GM12874 (cell line): Measurements from ENCODE around the gene CIB4.

Experiments
- TF ChIP-seq, protein P1 (sequence below): IDR thresholded peaks from 2 replicates; pipeline ENCODE4 v1.5.1; 2011; ENCODE audit warnings: low read depth, mild to moderate bottlenecking, control low read depth, low read length, moderate library complexity; ENCODE audit not compliant: insufficient read depth

The CIB4 gene

DNA sequence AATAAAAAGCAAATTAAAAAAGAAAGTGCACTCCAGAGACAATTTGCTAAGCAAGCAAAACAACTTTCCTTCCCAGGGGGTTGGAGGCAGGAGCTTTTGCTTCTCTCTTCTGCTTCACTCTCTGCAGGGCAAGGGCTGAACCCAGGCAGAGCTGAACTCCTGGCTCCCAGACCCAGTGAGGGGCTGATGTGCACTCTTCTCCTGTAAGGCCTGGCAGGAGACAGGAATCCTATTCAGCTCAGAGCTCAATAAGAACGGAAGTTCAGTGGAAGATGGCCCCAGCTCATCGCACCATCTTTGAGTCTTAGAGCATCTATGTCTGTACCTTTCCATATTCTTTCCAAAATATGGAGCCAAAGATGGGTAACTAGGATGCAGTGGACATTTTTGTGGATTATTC, 29.1 kb downstream of the CIB4 start:
- TF ChIP-seq, protein P1, sequence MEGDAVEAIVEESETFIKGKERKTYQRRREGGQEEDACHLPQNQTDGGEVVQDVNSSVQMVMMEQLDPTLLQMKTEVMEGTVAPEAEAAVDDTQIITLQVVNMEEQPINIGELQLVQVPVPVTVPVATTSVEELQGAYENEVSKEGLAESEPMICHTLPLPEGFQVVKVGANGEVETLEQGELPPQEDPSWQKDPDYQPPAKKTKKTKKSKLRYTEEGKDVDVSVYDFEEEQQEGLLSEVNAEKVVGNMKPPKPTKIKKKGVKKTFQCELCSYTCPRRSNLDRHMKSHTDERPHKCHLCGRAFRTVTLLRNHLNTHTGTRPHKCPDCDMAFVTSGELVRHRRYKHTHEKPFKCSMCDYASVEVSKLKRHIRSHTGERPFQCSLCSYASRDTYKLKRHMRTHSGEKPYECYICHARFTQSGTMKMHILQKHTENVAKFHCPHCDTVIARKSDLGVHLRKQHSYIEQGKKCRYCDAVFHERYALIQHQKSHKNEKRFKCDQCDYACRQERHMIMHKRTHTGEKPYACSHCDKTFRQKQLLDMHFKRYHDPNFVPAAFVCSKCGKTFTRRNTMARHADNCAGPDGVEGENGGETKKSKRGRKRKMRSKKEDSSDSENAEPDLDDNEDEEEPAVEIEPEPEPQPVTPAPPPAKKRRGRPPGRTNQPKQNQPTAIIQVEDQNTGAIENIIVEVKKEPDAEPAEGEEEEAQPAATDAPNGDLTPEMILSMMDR = no peak

DNA sequence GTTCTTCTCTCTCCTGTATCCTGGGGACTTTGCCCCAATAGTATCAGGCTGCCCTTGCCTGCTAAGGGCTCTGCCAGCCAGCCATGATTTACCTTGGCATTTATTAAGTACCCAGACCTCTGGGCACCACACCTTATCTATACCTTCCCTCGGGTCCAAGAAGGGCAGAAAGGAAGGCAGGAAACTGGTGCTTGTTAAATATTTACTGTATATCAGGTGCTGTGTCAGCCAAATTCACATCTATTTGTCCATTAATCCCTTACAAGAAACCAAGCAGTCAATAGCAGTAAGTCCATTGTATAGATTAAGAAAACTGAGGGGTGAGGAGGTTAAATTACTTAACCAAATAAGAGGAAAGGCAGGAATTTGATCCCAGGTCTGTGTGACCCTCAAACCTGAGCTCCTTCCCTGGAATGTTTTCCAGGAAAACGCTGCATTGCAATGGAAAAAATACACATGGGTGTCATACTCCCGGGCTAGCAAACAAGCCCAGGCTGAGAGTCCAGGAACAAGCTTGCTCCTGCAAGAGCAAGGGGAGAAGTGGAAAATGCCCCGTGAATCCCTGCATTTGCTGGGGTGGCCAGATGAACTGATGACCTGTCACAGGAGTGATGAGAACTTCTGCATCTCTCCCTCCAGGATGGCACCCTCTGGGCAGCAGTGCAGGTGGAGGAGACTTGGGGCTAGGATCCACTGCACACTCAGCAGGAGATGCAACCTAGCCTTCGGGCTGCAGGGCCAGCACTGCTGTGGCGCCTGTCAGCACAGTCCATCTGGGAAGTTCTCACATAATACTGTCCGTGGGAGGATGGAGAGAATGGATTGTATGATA, 30.4 kb downstream of the CIB4 start:
- TF ChIP-seq, protein P1 = no peak

DNA sequence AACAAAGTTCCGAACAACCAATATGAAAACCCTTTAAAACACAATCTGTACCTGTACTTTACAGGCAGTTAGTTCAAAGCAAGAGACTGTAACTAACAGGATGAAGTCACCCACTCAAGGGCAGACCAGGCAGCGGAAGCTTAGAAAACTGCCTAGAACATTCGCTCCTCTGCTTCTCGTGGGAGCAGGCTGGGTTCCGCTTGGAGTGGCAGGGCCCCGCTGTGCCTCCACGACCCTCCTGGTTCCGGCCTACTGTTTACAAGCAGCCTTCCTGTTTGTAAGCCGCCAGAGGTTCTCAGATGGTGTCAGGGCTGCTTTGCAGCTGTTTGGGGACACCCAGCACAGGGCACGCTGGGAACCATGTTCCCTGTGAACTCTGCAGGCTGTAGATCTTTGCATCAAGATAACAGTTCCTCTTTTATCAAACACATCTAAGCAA, 31.3 kb downstream of the CIB4 start:
- TF ChIP-seq, protein P1 = no peak

DNA sequence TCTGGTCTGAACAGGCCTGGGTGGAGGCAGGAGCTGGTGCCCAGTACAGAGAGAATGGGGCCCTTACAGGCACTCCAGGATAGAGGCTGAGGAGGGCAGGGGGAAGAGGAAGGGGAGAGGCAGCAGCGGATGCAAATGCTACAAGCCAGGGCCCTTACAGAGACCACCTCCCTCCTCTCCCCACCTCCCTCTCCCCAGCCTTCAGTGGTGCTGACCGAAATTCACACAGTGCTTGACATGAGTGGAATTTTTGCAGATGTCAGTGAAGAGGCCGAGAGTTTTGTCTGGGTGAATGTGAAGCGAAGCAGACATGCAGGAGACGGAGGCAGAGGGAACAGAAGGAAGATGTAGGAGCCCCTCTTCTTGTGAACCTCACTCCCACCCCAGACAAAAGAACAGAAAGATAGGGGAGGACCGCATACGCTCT, 31.9 kb downstream of the CIB4 start:
- TF ChIP-seq, protein P1 = no peak

DNA sequence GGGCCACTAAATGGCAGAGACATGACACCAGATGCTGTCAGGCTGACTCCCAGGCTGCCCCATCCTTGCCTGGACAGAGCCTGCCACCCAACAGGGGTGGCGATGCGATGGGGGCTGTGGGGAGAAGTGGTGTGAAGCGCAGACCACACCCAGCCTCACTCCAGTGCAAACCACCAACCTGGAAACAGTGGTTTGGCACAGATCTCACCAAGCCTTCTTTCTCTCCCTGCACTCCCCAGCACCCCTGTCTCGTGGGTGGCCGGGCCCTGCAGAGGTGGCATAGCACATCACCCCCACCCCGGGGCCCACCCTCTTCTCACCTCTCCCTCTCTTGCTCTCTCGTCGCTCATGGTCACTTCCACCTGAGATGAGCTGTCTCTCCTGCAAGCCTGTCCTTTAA, 32.6 kb downstream of the CIB4 start:
- TF ChIP-seq, protein P1 = no peak

GRCh38 chr2:26607698-26608097, 33.5 kb downstream of the CIB4 start:
- TF ChIP-seq, protein P1 = no peak

- TF ChIP-seq, protein P1 = no peak
Measured at GRCh38 chr2:26606847-26607190, 34.3 kb downstream of the CIB4 start.
